Erythroblast (primary cell): ENCODE results near the gene FBXO36.
"Not testable (repeated sequence)": the region's sequence is repeated elsewhere in the genome, so short reads cannot be mapped to it uniquely, and the experiment has no call there.

Experiments
- DNase-seq, 2 experiments: peaks; one replicate each; lab custom pipeline; 2025; lab: John Stamatoyannopoulos, UW
- GATA1 ChIP-seq: IDR thresholded peaks from 2 replicates; pipeline ENCODE4 v1.6.1; 2011; ENCODE audit warnings: low read depth, mild to moderate bottlenecking, control low read depth, low read length, moderate library complexity
- POLR2A ChIP-seq: IDR thresholded peaks from 2 replicates; pipeline ENCODE4 v1.6.1; 2011; ENCODE audit warnings: mild to moderate bottlenecking, low read length

The FBXO36 gene

GRCh38 chr2:229900012-229900411 is 22.3 kb upstream of the FBXO36 start:
- TF ChIP-seq POLR2A (no peak), GATA1 (no peak)
- DNase-seq, result no peak

- not testable (repeated sequence) for DNase-seq
These were observed 21.8 kb upstream of the FBXO36 start for GRCh38 chr2:229900514-229900913.

DNA sequence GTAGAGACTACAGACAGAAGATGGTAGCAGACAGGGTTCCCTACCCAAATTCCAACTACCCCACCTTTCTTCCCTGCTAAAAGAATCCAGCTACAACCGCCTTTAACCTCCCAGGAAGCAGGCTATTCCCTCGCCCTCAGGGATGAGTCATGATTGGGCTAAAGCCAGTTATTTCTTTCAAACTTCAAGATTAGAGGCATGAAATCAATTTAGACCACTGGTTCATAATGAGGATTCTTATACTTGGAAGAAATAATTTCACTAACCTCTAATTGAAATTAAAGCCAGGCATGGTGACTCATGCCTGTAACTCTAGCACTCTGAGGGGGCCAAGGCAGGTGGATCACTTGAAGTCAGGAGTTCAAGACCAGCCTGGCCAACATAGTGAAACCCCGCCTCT is 20.5 kb upstream of the FBXO36 start:
- TF ChIP-seq GATA1 (no peak), POLR2A (no peak)
- DNase-seq, result peak in 1 of 2 experiments; percentile 35

DNA sequence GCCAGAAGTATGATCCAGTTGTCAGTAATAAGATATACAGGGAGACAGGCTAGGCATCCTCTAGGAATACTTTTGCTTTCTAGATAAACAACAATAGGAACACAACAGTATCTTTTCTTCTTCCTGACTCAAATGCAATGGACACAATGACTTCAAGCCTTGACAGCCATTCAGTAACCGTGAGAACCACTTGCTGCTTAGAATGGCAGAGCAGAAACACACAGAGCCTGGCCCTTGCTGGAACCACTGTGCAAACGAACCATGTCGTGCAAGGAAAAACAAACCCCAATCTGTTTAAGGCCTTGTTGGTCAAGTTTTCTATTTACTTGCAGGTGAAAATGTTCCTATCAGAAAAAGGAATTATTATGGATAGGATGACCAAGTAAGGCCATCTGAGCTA is 19.3 kb upstream of the FBXO36 start:
- no peak for DNase-seq
- TF ChIP-seq POLR2A, result no peak
- no peak for TF ChIP-seq GATA1

DNA sequence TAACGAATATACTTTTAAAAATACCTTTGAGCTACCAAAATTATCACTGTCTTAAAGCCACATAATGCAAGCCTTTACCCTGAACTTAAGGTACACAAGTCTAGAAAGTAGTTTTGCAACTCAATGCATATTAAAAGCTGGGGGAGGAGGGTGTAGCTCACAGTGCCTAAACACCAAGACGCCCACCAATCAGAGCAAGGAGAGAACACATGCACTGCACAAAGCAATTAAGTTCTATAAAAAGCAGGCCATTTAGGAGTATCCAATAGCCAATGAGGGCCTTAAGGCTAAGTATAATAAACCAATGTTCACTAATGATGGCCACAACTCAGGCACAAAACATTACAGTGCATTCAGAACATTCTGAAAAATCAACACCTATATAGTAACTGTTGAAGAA is 16.7 kb upstream of the FBXO36 start:
- DNase-seq, result no peak
- TF ChIP-seq POLR2A, result no peak
- TF ChIP-seq GATA1, result no peak

DNA sequence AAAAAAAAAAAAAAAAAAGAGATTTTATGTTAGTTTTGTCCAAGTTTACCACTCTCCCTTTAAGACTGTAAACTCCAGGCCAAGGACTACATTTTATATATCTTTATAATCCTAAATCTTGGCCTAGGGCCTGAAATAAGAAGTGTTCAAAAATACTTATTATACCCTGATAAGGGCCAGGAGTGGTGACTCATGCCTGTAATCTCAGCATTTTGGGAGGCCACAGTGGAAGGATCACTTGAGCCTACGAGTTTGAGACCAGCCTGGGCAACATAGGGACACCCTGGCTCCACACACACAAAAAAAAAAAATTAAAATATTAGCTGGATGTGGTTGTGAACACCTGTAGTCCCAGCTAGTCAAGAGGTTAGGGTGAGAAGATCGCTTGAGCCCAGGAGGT is 13.2 kb upstream of the FBXO36 start:
- TF ChIP-seq GATA1, result no peak
- no peak for TF ChIP-seq POLR2A
- peak; percentile 40 to 60 for DNase-seq

- TF ChIP-seq GATA1, result no peak
- TF ChIP-seq POLR2A, result no peak
- DNase-seq, result no peak
These were observed 12.0 kb upstream of the FBXO36 start for GRCh38 chr2:229910147-229910831.

DNA sequence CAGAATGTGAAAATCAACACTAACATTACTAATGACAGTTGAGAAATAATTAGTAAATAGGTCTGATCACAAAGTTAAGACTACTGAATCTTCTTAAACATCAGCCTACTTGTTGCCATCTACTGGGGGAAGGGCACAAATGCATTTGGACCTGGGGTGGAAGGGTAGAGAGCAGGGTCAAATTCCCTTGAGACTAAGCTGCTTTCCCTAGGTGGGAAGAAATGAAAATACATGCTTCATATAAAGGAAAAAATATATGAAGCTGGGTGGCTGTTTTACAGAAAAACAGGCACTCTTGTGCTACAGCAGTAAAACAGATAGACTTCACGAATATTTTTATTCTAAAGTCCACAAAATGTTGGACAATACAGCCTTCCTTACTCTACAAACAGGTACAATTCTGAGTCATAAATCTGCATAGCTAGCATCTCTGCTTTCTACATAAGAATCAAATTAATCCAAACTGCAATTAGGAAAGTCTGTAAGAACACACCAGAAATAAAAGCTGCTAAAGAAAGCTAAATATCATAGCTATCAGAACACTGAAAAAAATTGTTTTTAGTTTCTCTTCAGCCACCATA is 11.4 kb upstream of the FBXO36 start:
- TF ChIP-seq GATA1 (no peak), POLR2A (no peak)
- DNase-seq, result peak; percentile 62 to 65

- DNase-seq, result peak in 1 of 2 experiments; percentile 15
- TF ChIP-seq POLR2A, result no peak
- TF ChIP-seq GATA1, result no peak
These were observed 8.1 kb upstream of the FBXO36 start for GRCh38 chr2:229914171-229914570.

DNA sequence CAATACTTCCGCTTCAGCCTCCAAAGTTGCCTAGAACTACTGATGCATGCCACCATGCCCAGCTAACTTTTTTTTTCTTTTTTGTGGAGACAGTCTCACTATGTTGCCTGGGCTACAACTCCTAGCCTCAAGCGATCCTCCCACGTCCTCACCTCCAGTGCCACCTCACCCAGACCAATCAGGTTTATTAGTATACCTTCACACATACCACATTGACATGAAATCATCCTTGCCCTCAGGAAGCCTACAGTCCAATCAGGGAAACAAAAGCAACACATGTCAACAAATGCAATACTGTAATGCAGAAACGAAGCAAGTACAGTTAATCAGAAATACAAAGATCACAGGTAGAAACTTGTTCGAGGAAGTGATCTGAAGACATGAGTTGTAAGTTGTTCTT is 4.5 kb upstream of the FBXO36 start:
- TF ChIP-seq GATA1, result no peak
- TF ChIP-seq POLR2A, result no peak
- DNase-seq, result no peak

DNA sequence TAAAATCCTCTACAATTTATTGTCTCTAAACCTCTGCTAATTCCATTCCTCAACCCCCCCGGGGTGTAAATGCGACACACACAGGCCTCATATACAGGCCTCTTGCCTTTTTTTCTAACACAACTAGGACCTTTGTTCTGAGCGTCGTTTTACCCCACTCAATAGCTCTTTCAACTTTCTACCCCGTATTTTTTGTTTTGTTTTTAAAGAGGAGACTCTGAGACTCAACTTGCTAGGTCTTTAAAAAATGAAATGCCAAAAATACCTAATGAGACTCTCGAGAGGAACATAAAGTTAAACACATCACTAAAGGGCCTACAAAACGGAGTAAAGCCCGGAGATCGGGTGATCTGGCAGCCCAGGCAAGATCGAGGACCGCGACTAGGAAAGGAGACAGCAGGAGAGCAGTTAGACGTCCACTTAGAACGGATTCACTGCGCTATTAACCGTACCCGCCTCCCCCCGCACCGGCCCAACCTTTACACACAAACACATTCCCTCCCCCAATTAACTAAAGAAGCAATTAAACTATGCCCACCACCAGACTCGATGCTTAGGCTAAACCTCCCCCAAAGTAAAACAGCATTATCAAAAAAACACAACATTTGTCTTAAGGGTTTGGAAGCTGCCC is 2.2 kb upstream of the FBXO36 start:
- DNase-seq, result peak; percentile 71
- TF ChIP-seq POLR2A (no peak), GATA1 (no peak)

DNA sequence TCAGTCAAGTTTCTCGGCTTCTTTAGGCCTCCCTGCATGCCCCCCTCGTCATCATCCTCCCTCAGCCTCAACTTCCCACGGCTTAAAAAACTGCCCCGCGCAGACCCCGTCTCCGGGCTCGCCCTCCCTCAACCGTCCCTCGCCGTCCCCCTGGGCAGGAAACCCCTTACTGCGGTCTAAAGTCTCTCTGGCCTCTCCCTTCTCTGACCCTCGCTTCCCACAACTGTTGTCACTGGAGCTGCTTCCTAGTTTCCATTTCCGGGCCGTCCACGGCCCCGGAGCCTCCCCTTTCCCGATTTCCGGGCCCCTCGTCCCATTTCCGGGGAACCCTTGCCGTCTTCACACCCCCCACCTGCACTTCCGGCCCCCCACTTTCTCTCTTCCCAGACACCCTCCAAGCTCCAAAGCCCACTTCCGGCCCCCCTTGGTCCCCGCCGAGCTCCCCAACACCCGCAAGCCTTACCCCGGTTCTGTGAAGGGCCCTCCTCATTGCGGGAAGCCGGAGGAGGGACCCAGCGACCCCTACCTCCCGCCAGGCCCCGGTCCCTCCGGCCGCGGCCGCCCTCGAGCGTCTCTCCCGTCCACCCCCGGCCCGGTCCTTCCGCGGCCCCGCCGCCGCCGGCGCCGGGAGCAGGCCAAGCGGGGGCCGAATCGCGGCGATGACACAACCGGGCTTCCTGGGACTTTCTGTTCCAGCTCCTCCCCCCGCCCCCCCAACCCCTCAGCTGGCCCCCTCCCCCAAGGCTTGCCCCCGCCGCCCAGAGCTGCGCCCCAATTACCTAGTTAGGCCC is 1.0 kb upstream of the FBXO36 start:
- TF ChIP-seq POLR2A, result no peak
- no peak for TF ChIP-seq GATA1
- DNase-seq, result peak; percentile 77 to 81

DNA sequence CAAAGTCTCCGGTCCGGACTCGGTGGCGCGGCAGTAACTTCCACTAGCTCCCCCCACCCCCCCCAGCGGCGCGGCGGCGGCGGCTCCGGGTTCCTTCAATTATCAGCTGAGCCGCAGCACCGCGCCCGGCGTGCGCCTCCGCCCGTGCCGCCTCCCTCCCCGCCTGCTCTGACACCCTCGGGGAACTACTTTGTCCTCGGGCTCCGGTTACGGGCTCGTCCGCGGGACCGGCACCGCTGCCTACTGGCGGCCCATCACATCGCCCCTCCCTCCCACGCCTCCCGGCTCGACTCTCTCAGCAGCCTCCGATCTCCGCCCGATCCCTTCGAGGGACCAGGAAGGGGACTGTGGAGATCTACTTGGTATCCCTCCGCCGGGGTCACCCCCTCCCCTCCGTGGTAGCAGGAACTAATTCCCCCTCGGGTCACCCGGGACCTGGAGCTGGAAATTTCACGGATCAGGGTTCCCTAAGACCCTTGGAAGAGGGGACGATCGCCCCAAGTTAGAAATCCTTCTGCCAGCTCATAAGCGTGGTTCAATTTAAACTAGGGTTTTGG is 333 bp upstream of the FBXO36 start, which contains the start of gene TRIP12:
TSS of gene TRIP12 (minus strand) at position 118 of the 557 bp plus-strand sequence. CDS start 41,930 bp downstream, outside the sequence.
- TF ChIP-seq GATA1, result no peak
- peak; percentile 56 for TF ChIP-seq POLR2A
- DNase-seq, result peak; percentile 96 to 97

GRCh38 chr2:229924541-229924940 is 2.2 kb downstream of the FBXO36 start:
- DNase-seq, result not testable (repeated sequence)
